Naive thymus-derived CD4-positive, alpha-beta T cell (primary cell): Measurements from ENCODE around the gene CTNNA1. TPM values are rescaled to one million over a fixed set of nuclear protein-coding genes. Genes with fewer than 3 reads are reported as not detected.

Source experiments
- ATAC-seq: fragments of 150-1000 bp; cut with Tn5 transposase; 2 replicates; pipeline ENCODE4 v1.10.0; 2021; ENCODE audit warnings: mild to moderate bottlenecking, moderate library complexity
- CTCF ChIA-PET: fragments of 350-600 bp; sonication (Branson Sonifier 250); formaldehyde crosslinking; loops from one replicate; lab custom pipeline; 2021; ENCODE audit warnings: antibody characterized with exemption; lab: Charles Lee
- POLR2A ChIA-PET: fragments of 350-600 bp; sonication (Branson Sonifier 250); formaldehyde crosslinking; loops from one replicate; lab custom pipeline; 2021; ENCODE audit warnings: antibody characterized with exemption, inconsistent platforms; lab: Charles Lee
- DNase-seq, 9 donors: peaks; one replicate each; pipeline versions ENCODE4 v3.0.0 to v3.0.0-alpha.2; 2020 to 2022; ENCODE audit warnings: mixed read lengths in 1 of 9
- H3K27ac ChIP-seq: one replicate; pipeline ENCODE4 v1.7.0; 2013; ENCODE audit warnings: mild to moderate bottlenecking, low read depth, low read length, moderate library complexity
- H3K27me3 ChIP-seq, 2 donors: one replicate each; pipeline ENCODE4 v1.7.0; 2013; ENCODE audit warnings: low read length in 2 of 2, mild to moderate bottlenecking in 2 of 2, moderate library complexity in 2 of 2; ENCODE audit not compliant: control insufficient read depth in 2 of 2, insufficient read depth in 2 of 2
- H3K36me3 ChIP-seq, 3 experiments: 1 replicate in 2 of 3; 2 replicates in 1 of 3; pipeline ENCODE4 v1.7.0; 2013; ENCODE audit warnings: low read length in 3 of 3, mild to moderate bottlenecking in 3 of 3, moderate library complexity in 1 of 3; ENCODE audit not compliant: insufficient read depth in 3 of 3, control insufficient read depth in 2 of 3
- H3K4me1 ChIP-seq, 2 donors: one replicate each; pipeline ENCODE4 v1.7.0; 2013; ENCODE audit warnings: low read length in 2 of 2, mild to moderate bottlenecking in 2 of 2, moderate library complexity in 1 of 2; ENCODE audit not compliant: control insufficient read depth in 2 of 2, insufficient read depth in 2 of 2
- H3K4me3 ChIP-seq: 2 replicates; pipeline ENCODE4 v1.7.0; 2013; ENCODE audit warnings: mild to moderate bottlenecking, low read length
- H3K9me3 ChIP-seq, 3 experiments: 1 replicate in 2 of 3; 2 replicates in 1 of 3; pipeline ENCODE4 v1.7.0; 2013; ENCODE audit warnings: low read length in 3 of 3; ENCODE audit not compliant: control insufficient read depth in 2 of 3
- H3K27ac Mint-ChIP-seq, 9 donors: one replicate each; pipeline ENCODE4 v1.8.0; 2020 to 2022; ENCODE audit warnings: mixed read lengths in 9 of 9, mild to moderate bottlenecking in 8 of 9, moderate library complexity in 5 of 9, inconsistent platforms in 2 of 9
- H3K27me3 Mint-ChIP-seq, 5 donors: one replicate each; pipeline ENCODE4 v1.8.0; 2021 to 2022; ENCODE audit warnings: mixed read lengths in 5 of 5, mild to moderate bottlenecking in 1 of 5
- H3K36me3 Mint-ChIP-seq, 5 donors: one replicate each; pipeline ENCODE4 v1.8.0; 2020 to 2022; ENCODE audit warnings: mixed read lengths in 5 of 5, mild to moderate bottlenecking in 3 of 5, inconsistent platforms in 1 of 5
- H3K4me1 Mint-ChIP-seq, 7 donors: one replicate each; pipeline ENCODE4 v1.8.0; 2020 to 2022; ENCODE audit warnings: mixed read lengths in 7 of 7, mild to moderate bottlenecking in 3 of 7, inconsistent platforms in 1 of 7
- H3K4me3 Mint-ChIP-seq, 10 donors: one replicate each; pipeline ENCODE4 v1.8.0; 2020 to 2022; ENCODE audit warnings: mild to moderate bottlenecking in 10 of 10, mixed read lengths in 10 of 10, moderate library complexity in 6 of 10, inconsistent platforms in 2 of 10
- H3K9me3 Mint-ChIP-seq, 11 donors: one replicate each; pipeline ENCODE4 v1.8.0; 2020 to 2022; ENCODE audit warnings: mixed read lengths in 11 of 11, mild to moderate bottlenecking in 4 of 11, inconsistent platforms in 1 of 11, moderate library complexity in 1 of 11
- intact Hi-C, 2 donors: fragments of 100-400 bp; cut with micrococcal nuclease; formaldehyde crosslinking; loops; one replicate each; pipeline ENCODE4 v1.15.1; 2023
- polyA plus RNA-seq, 2 donors: library from polyadenylated mRNA; unstranded; fragments of 300-500 nt; fragmentation: Illumina TruSeq; gene quantifications; one replicate each; pipeline ENCODE4 v1.2.3, GENCODE V29; 2021
- total RNA-seq, 6 experiments: library from RNA in 5 of 6; stranded (reverse) in 5 of 6; gene quantifications; 1 replicate in 5 of 6; 2 replicates in 1 of 6; pipeline ENCODE4 v1.2.3 and lab custom pipeline; 2021 to 2026

CTNNA1 gene
- total and polyA plus RNA-seq, 7 experiments from 2014 or later: 0.78 to 52.9 (median 5.6) TPM

- Mint-ChIP-seq H3K9me3 (peaks cover 0 to 4% (median 0%) of the 10 kb centered on the region in 11 donors), H3K4me3 (no peak overlapping the region), H3K27ac (no peak overlapping the region), H3K27me3 (no peaks in the 10 kb centered on the region), H3K4me1 (peaks cover 0 to 8% (median 3%) of the 10 kb centered on the region in 7 donors), H3K36me3 (peaks cover 0 to 47% (median 16%) of the 10 kb centered on the region in 5 donors)
- CTCF ChIA-PET: no interaction called here
- Histone ChIP-seq H3K4me1 (no peaks in the 10 kb centered on the region), H3K9me3 (no peaks in the 10 kb centered on the region), H3K27ac (no peak overlapping the region), H3K4me3 (no peak overlapping the region), H3K27me3 (no peaks in the 10 kb centered on the region), H3K36me3 (peaks cover 0 to 11% (median 4%) of the 10 kb centered on the region in 3 experiments)
- POLR2A ChIA-PET: no interaction called here
- no peak for ATAC-seq
- intact Hi-C loops: no loop called here
- no peak for DNase-seq
Measured at GRCh38 chr5:138946241-138946623, 193.0 kb downstream of the CTNNA1 start.

GRCh38 chr5:138946831-138947560 lies 193.8 kb downstream of the CTNNA1 start:
- ChIA-PET CTCF (no interaction called here), POLR2A (no interaction called here)
- Mint-ChIP-seq H3K4me1 (peaks cover 0 to 7% (median 3%) of the 10 kb centered on the region in 7 donors), H3K9me3 (no peaks in the 10 kb centered on the region), H3K27ac (no peak overlapping the region), H3K27me3 (no peaks in the 10 kb centered on the region), H3K4me3 (no peak overlapping the region), H3K36me3 (peaks cover 0 to 44% (median 11%) of the 10 kb centered on the region in 5 donors)
- no peak for ATAC-seq
- no peaks in the 10 kb centered on the region for H3K27me3 ChIP-seq
- H3K4me3 ChIP-seq: no peak overlapping the region
- no peak for DNase-seq
- intact Hi-C loops: no loop called here
- H3K9me3 ChIP-seq: no peaks in the 10 kb centered on the region
- no peak overlapping the region for H3K27ac ChIP-seq
- no peaks in the 10 kb centered on the region for H3K4me1 ChIP-seq
- H3K36me3 ChIP-seq: peaks cover 0 to 11% (median 4%) of the 10 kb centered on the region in 3 experiments

- H3K9me3 Mint-ChIP-seq: no peaks in the 10 kb centered on the region
- Histone ChIP-seq H3K9me3 (no peaks in the 10 kb centered on the region), H3K27me3 (no peaks in the 10 kb centered on the region), H3K4me3 (no peak overlapping the region), H3K4me1 (peaks cover 0 to 1% of the 10 kb centered on the region in 2 donors), H3K27ac (no peak overlapping the region), H3K36me3 (peaks cover 0 to 11% (median 4%) of the 10 kb centered on the region in 3 experiments)
- H3K27ac Mint-ChIP-seq: no peak overlapping the region
- H3K4me3 Mint-ChIP-seq: no peak overlapping the region
- no peaks in the 10 kb centered on the region for H3K27me3 Mint-ChIP-seq
- intact Hi-C loops: no loop called here
- peaks cover under 1 to 15% (median 6%) of the 10 kb centered on the region in 7 donors for H3K4me1 Mint-ChIP-seq
- ChIA-PET CTCF (no interaction called here), POLR2A (no interaction called here)
- peaks cover 0 to 39% (median 5%) of the 10 kb centered on the region in 5 donors for H3K36me3 Mint-ChIP-seq
- DNase-seq (no peak), ATAC-seq (no peak)
Measured at GRCh38 chr5:138947780-138948179, 194.6 kb downstream of the CTNNA1 start.

GRCh38 chr5:138948471-138949222 lies 195.4 kb downstream of the CTNNA1 start:
- DNase-seq (no peak), ATAC-seq (no peak)
- no peak overlapping the region for H3K27ac Mint-ChIP-seq
- peaks cover 0 to 11% (median 4%) of the 10 kb centered on the region in 3 experiments for H3K36me3 ChIP-seq
- no peaks in the 10 kb centered on the region for H3K9me3 Mint-ChIP-seq
- no peak overlapping the region for H3K27ac ChIP-seq
- H3K4me1 Mint-ChIP-seq: peaks cover 9 to 23% (median 14%) of the 10 kb centered on the region in 7 donors
- H3K27me3 Mint-ChIP-seq: no peaks in the 10 kb centered on the region
- H3K27me3 ChIP-seq: no peaks in the 10 kb centered on the region
- peaks cover 6 to 10% of the 10 kb centered on the region in 2 donors for H3K4me1 ChIP-seq
- CTCF ChIA-PET: no interaction called here
- H3K36me3 Mint-ChIP-seq: peaks cover 0 to 37% (median 4%) of the 10 kb centered on the region in 5 donors
- intact Hi-C loops: no loop called here
- no peaks in the 10 kb centered on the region for H3K9me3 ChIP-seq
- H3K4me3 Mint-ChIP-seq: no peak overlapping the region
- POLR2A ChIA-PET: no interaction called here
- no peak overlapping the region for H3K4me3 ChIP-seq

- CTCF ChIA-PET: no interaction called here
Measured at GRCh38 chr5:138949223-138949574, 196.0 kb downstream of the CTNNA1 start.

GRCh38 chr5:138949988-138950387 lies 196.8 kb downstream of the CTNNA1 start:
- no peak for ATAC-seq
- H3K36me3 ChIP-seq: peaks cover 0 to 11% (median 4%) of the 10 kb centered on the region in 3 experiments
- no peak overlapping the region for H3K4me3 Mint-ChIP-seq
- no peak for DNase-seq
- peaks cover 7 to 14% of the 10 kb centered on the region in 2 donors for H3K4me1 ChIP-seq
- ChIA-PET POLR2A (no interaction called here), CTCF (no interaction called here)
- H3K4me3 ChIP-seq: no peak overlapping the region
- no peaks in the 10 kb centered on the region for H3K27me3 ChIP-seq
- no peaks in the 10 kb centered on the region for H3K9me3 Mint-ChIP-seq
- peaks cover 13 to 23% (median 18%) of the 10 kb centered on the region in 7 donors for H3K4me1 Mint-ChIP-seq
- intact Hi-C loops: no loop called here
- H3K27ac Mint-ChIP-seq: peak overlapping the region in 1 of 9 donors; percentile 51
- no peak overlapping the region for H3K27ac ChIP-seq
- H3K27me3 Mint-ChIP-seq: no peaks in the 10 kb centered on the region
- H3K9me3 ChIP-seq: no peaks in the 10 kb centered on the region
- H3K36me3 Mint-ChIP-seq: peaks cover 0 to 30% (median 4%) of the 10 kb centered on the region in 5 donors

More at GRCh38 chr5:138949223-138949574, 196.0 kb downstream of the CTNNA1 start:
- H3K36me3 Mint-ChIP-seq: peaks cover 0 to 32% (median 4%) of the 10 kb centered on the region in 5 donors
- Histone ChIP-seq H3K4me3 (no peak overlapping the region), H3K4me1 (peaks cover 7 to 14% of the 10 kb centered on the region in 2 donors), H3K9me3 (no peaks in the 10 kb centered on the region), H3K27me3 (no peaks in the 10 kb centered on the region), H3K27ac (no peak overlapping the region), H3K36me3 (peaks cover 0 to 11% (median 4%) of the 10 kb centered on the region in 3 experiments)
- ATAC-seq: no peak
- no peak overlapping the region for H3K27ac Mint-ChIP-seq
- H3K27me3 Mint-ChIP-seq: no peaks in the 10 kb centered on the region
- intact Hi-C loops: no loop called here
- peaks cover 13 to 23% (median 18%) of the 10 kb centered on the region in 7 donors for H3K4me1 Mint-ChIP-seq
- no peaks in the 10 kb centered on the region for H3K9me3 Mint-ChIP-seq
- no peak for DNase-seq
- H3K4me3 Mint-ChIP-seq: no peak overlapping the region
- POLR2A ChIA-PET: no interaction called here
